Lower leg skin (tissue), 4 donors: Measurements from ENCODE around the gene C12orf56. TPM values are rescaled to one million over a fixed set of nuclear protein-coding genes. Genes with fewer than 3 reads are reported as not detected.
"Not testable (repeated sequence)": the region's sequence is repeated elsewhere in the genome, so short reads cannot be mapped to it uniquely, and the experiment has no call there.

Experiments used
- DNase-seq, 2 donors: peaks; one replicate each; pipeline ENCODE4 v3.0.0-alpha.2; 2019; ENCODE audit warnings: low spot score in 2 of 2
- H3K4me3 ChIP-seq: fragments of 200-600 bp; sonication (generic); 2 replicates; pipeline ENCODE4 v1.5.1; 2017; ENCODE audit warnings: mild to moderate bottlenecking, low read depth; ENCODE audit not compliant: poor library complexity, severe bottlenecking
- CTCF ChIP-seq, 3 donors: fragments of 450-650 bp; IDR thresholded peaks; one replicate each; pipeline ENCODE4 v1.5.1; 2016; ENCODE audit warnings: antibody characterized with exemption in 3 of 3, mild to moderate bottlenecking in 3 of 3, moderate library complexity in 2 of 3
- POLR2A ChIP-seq, 2 donors: fragments of 450-650 bp; IDR thresholded peaks; one replicate each; pipeline ENCODE4 v1.6.1; 2016 to 2017; ENCODE audit warnings: antibody characterized with exemption in 2 of 2, mild to moderate bottlenecking in 1 of 2, moderate library complexity in 1 of 2
- WGBS, 2 donors: methylation state at CpG; one replicate each; pipeline ENCODE4 v1.1.5; 2018; 5-methylcytosine and 5-hydroxymethylcytosine counted together
- intact Hi-C: fragments of 100-400 bp; cut with DNase I; formaldehyde crosslinking; loops from one replicate; pipeline ENCODE4 v1.15.0; 2023; ENCODE audit warnings: low total_unique reads
- total RNA-seq, 4 donors: library from RNA; depleted of rRNA; stranded (reverse); fragments of >200 nt; gene quantifications; one replicate each; pipeline ENCODE4 v1.1.0, GENCODE V29; 2016

The C12orf56 gene
- total RNA-seq, 4 donors from 2014 or later: 1.1 to 7.9 (median 2.1) TPM

GRCh38 chr12:64299628-64300027, 90.9 kb downstream of the C12orf56 start:
- TF ChIP-seq CTCF (IDR thresholded peaks at IDR 0.05): no peak
- TF ChIP-seq POLR2A (IDR thresholded peaks at IDR 0.05): no peak
- no peak for DNase-seq
- intact Hi-C loops: no loop called here
- WGBS, 2 donors: 37 to 46% methylated on average over 3 of the region's 3 CpGs
- no peak overlapping the region for H3K4me3 ChIP-seq

- intact Hi-C loops: no loop called here
- no peak for TF ChIP-seq POLR2A (IDR thresholded peaks at IDR 0.05)
- TF ChIP-seq CTCF (IDR thresholded peaks at IDR 0.05): no peak
- DNase-seq: no peak
- H3K4me3 ChIP-seq: no peak overlapping the region
Measured at GRCh38 chr12:64296301-64296700, 94.3 kb downstream of the C12orf56 start.

- TF ChIP-seq CTCF (IDR thresholded peaks at IDR 0.05): no peak
- TF ChIP-seq POLR2A (IDR thresholded peaks at IDR 0.05): no peak
- no peak for DNase-seq
- intact Hi-C loops: no loop called here
- no peak overlapping the region for H3K4me3 ChIP-seq
- 79 to 91% methylated on average over 4 of the region's 4 CpGs for WGBS, 2 donors
Measured at GRCh38 chr12:64293654-64294364, 96.7 kb downstream of the C12orf56 start.

GRCh38 chr12:64293174-64293573, 97.4 kb downstream of the C12orf56 start:
- DNase-seq, intact Hi-C loops, H3K4me3 ChIP-seq: not testable (repeated sequence)
- 89 to 99% methylated on average over 7 to 8 of the region's 15 CpGs for WGBS, 2 donors

- no peak for TF ChIP-seq POLR2A (IDR thresholded peaks at IDR 0.05)
- no peak for TF ChIP-seq CTCF (IDR thresholded peaks at IDR 0.05)
- H3K4me3 ChIP-seq: no peak overlapping the region
- WGBS, 2 donors: 69 to 70% methylated on average over 4 of the region's 4 CpGs
- intact Hi-C loops: no loop called here
- no peak for DNase-seq
Measured at GRCh38 chr12:64286521-64286920, 104.0 kb downstream of the C12orf56 start.

GRCh38 chr12:64284256-64284655, 106.3 kb downstream of the C12orf56 start:
- H3K4me3 ChIP-seq: no peak overlapping the region
- intact Hi-C loops: no loop called here
- TF ChIP-seq CTCF (IDR thresholded peaks at IDR 0.05) (no peak), POLR2A (IDR thresholded peaks at IDR 0.05) (no peak)
- no peak for DNase-seq
- 87 to 91% methylated on average over 4 of the region's 4 CpGs for WGBS, 2 donors
